Measurements from ENCODE around the gene ARHGEF7.

The ARHGEF7 gene

DNA sequence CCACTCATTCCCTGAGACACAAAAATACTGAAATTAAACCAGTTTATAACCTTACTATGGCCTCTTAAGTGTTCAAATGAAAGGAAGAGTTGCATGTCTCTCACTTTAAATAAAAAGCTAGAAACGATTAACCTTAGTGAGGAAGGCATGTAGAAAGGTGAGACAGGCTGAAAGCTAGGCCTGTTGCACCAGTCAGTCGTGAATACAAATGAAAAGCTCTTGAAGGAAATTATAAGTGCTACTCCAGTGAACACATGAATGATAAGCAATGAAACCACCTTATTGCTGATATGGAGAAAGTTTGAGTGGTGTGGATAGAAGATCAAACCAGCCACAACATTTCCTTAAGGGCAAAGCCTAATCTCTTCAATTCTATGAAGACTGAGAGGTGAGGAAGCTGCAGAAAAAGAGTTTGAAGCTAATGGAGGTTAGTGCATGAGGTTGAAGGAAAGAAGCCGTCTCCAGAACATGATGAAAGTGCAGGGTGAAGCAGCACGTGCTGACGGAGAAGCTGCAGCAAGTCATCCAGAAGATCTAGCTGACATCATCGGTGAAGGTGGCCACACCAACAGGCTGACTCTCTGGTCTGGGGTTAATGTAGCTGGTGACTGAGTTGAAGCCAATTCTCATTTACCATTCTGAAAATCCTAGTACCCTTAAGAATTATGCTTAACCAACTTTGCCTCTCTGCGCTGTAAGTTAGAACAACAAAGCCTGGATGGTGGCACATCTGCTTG, 110.9 kb downstream of the ARHGEF7 start:
- DNase-seq (ENCODE audit: low spot score), result no peak

GRCh38 chr13:111227405-111227804, 112.3 kb downstream of the ARHGEF7 start:
- no peak for DNase-seq (ENCODE audit: low spot score)

DNA sequence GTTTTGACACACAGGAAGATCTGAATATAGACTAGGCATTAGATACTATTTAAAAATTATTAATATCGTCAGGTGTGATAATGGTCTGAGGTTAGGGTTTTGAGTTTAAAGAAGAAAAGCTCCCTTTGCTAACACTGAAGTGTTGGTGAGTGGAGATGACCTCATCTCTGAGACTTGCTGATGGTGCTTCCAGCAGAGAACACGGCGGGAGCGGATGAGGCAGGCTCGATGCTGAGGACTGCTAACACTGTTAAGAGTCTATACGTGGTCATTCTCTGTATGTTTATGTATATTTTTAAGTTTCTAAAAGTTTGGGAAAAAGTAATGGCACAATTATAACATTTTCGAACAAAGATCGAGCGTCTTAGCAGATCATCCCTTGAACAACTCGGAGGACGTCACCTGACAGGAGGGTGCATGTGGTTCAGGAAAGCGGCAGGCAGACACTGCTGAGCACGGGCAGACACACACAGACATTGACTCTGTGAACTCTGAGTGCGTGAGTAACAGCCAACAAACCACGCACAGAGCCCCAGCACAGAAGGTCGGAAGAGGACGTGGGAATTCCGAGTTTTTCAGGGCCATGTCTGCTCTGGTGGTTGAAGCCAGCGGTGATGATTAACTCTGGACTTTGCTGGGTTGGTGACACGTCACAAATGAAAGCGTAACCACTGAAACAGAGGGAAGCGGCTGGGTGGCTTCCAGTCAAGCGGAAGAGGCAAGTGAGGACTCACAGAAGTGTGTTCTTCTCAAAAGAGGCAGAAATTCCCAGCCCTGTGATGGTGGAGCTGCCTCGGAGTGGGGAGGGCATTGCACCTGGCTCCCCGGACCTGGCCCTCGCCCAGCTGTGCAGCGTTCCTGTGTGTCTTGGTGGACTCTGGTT, 113.4 kb downstream of the ARHGEF7 start:
- DNase-seq (ENCODE audit: low spot score), result no peak

DNA sequence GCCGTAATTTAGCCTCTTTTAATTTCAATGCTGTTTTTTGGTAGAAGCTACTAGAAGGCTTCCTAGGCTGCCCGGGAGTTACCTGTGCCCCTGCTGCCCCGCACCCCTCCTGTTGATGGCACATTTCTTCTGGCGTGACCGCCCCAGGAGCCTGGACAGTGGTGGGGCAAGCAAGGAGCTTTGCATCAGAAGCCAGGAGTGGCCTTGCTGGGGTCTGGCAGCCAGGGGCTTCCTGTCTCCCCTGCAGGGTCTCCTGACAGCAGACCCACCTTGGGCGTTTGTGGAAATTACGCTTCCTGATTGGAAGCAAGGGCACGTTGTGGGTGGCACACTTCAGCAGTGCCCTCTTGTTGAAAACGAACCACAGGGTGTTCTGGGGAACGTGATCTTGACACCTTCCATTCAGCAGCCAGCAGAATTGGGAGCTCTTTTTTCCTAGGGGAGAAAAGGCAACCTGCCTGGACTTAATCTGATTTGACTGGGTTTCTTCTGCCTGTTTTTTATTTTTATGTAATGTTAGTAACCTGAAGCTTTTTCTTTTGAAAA, 115.3 kb downstream of the ARHGEF7 start:
- DNase-seq (ENCODE audit: low spot score), result no peak

DNA sequence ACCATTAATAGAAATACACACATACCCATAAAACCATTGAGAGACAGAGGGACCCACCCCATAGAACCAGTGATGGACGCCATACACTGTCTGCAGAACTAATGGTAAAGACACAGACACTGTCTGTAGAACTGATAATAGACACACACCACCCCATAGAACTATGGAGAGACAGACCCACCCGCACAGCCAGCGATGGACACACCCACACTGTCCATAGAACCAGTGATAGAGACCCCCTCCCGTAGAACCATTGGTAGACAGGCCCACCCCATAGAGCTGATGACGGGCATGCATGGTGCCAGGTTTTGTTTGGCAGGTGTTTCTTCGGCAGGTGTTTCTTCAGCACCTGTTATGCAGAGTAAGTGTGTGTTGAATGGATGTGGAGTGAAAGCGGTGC, 117.1 kb downstream of the ARHGEF7 start:
- DNase-seq (ENCODE audit: low spot score), result no peak

- DNase-seq (ENCODE audit: low spot score), result no peak
Measured at GRCh38 chr13:111233080-111233479, 118.0 kb downstream of the ARHGEF7 start.

- DNase-seq (ENCODE audit: low spot score), result peak; percentile 46
Measured at GRCh38 chr13:111239764-111240670, 124.9 kb downstream of the ARHGEF7 start.

DNA sequence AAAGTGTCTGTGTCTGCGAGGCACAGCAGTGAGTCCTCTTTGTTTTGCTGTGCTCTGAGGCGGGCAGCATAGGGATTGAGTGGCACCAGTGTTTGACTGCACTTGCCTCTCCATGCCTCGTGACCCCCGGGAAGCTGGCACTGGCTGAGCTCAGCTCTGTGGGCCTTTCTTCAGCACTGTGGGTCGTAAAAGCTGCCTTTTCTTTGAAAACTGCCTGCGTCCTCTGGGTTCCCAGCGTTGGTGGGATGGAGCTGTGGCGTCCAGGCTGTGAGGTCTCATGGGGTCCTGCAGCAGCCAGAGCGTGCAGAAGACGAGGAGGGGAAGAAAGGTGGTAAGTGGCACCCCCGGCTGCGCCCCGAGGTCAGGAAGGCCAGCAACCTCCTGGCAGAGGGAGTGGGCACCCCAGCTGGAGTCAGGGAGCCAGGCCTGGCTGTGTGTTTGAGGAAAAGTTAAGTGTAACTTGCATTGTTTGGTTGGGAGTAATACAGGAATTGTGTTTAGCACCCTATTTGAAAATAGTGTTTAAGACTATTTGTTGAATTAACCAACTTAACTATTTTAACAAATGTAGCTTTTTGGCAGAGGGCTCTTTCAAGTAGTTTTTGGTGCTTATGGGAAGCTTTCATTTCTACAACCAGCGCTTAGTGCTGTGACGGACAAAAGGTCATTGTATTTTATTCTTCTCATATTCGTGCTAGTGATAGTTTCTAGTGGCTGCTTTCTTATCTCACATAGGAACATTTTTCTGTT, 126.1 kb downstream of the ARHGEF7 start:
- peak; percentile 95 for DNase-seq (ENCODE audit: low spot score)

DNA sequence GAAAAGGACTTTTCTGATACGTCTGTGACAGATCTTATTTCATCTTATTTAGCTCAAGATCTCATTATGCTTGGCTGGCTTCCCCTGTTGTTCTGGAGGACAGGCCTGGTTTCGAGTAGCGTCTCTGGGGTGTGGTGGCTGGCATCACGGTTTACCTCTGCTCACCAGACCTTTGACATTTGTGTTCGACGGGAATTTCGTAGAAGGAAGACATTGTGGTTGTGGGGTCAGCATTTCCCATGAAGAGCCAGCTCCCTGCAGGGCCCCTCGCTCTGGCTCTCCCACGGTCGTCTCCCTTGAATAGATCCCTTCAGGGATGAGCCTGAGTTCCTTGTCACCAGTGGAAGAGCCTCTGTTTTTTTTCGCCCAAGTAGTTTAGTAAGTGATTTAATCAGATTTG, 126.8 kb downstream of the ARHGEF7 start:
- DNase-seq (ENCODE audit: low spot score), result no peak

GRCh38 chr13:111242585-111242984, 127.5 kb downstream of the ARHGEF7 start:
- no peak for DNase-seq (ENCODE audit: low spot score)

GRCh38 chr13:111243981-111244380, 128.9 kb downstream of the ARHGEF7 start:
- DNase-seq (ENCODE audit: low spot score), result no peak

- DNase-seq (ENCODE audit: low spot score), result no peak
Measured at GRCh38 chr13:111245576-111246384, 130.7 kb downstream of the ARHGEF7 start.

DNA sequence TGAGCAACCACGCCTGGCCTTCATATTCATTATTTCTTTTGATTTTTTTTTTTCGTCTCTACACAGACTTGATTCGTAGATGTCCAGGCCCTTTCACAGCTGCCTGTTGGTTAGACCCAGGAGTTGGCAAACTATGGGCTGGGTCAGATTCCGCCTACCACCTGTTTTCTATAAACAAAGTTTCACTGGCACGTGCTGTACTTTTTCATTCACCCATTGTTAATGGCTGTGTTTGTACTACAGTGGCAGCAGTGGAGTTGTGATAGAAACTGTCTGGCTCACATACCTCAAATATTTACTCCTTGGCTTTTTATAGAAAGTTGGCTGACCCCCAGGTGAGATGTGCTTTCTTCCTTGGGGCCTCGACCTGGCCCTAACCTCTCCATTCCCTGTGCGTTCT, 132.4 kb downstream of the ARHGEF7 start:
- DNase-seq (ENCODE audit: low spot score), result no peak

DNA sequence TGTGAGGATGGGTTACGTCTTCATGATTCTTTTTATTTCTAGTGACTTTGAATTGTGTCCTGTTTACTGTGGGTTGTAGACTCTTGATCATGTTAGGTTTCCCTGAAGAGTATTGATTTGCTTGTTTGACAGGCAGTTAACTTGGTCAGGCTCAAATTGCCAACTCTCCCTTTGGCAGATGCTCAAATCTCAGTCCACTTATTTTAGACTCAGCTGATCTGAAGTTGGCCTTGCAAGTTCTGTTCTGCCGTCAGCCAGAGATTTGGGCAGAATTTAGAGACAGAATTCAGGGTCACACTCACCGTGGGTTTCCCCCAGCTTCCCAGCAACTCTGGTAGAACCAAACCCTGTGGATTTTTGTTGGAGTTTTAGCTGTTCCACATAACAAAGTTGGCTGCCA, 133.7 kb downstream of the ARHGEF7 start:
- peak; percentile 15 for DNase-seq (ENCODE audit: low spot score)

- DNase-seq (ENCODE audit: low spot score), result peak; percentile 53
Measured at GRCh38 chr13:111249637-111250360, 134.7 kb downstream of the ARHGEF7 start.

GRCh38 chr13:111251646-111252445, 136.7 kb downstream of the ARHGEF7 start:
- DNase-seq (ENCODE audit: low spot score), result no peak

GRCh38 chr13:111252446-111253364, 137.6 kb downstream of the ARHGEF7 start:
- DNase-seq (ENCODE audit: low spot score), result no peak
